ENCODE measurements around the gene DNAJC13.
"Not testable (repeated sequence)": the region's sequence is repeated elsewhere in the genome, so short reads cannot be mapped to it uniquely, and the experiment has no call there.

The DNAJC13 gene

DNA sequence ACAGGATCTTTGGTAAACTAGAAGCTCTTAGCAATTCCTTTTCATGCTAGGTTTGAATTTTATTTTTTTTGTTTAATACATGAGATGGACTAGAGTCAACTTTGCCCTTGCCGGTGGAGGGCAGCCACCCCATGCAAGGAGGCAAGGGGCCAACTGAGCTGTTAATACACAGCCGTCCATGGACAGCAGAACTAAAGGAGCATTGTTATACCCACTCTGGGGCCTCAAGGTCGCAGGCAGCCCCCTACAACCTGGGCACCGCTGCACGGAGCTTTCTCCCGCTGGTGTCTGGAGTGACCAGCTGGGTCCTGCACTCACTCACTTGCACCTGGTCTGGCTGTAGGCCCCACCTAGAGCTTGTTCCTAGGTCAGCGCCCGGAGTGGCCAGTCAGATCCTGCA lies 131.9 kb downstream of the DNAJC13 start:
- no peak for DNase-seq (ENCODE audit: low read depth)

DNA sequence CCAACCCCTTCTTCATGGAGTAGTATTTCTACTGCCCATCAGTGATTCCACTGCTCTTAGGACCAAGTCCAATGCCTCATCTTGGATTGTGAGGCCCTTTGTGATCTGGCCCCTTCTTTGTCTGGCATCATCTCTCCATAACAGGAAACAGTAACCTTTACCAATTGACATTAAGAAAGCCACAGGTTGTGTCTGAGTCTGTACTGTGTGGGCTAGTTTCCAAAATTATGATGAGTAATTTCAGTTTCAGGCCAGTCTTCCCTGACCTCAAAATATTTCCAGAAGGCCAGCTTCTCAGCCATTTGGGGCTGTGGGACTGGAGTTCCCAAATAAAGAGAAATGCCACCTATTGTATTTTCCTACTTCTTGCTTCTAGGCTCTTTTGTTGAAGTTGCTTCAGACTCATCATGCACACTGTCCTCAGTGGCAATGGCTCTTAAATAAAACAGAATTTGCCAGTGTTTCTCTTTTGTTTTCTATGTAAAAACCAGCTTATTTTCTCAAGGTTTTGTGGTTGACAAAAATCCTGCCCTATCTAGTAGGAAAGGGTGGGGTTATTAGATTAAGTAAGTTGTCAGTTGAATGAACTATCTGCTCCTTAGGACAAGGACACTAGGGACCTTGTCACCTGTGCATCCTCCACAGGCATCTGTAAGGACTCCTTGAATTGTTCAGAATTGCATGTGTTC lies 132.7 kb downstream of the DNAJC13 start:
- no peak for DNase-seq (ENCODE audit: low read depth)

DNA sequence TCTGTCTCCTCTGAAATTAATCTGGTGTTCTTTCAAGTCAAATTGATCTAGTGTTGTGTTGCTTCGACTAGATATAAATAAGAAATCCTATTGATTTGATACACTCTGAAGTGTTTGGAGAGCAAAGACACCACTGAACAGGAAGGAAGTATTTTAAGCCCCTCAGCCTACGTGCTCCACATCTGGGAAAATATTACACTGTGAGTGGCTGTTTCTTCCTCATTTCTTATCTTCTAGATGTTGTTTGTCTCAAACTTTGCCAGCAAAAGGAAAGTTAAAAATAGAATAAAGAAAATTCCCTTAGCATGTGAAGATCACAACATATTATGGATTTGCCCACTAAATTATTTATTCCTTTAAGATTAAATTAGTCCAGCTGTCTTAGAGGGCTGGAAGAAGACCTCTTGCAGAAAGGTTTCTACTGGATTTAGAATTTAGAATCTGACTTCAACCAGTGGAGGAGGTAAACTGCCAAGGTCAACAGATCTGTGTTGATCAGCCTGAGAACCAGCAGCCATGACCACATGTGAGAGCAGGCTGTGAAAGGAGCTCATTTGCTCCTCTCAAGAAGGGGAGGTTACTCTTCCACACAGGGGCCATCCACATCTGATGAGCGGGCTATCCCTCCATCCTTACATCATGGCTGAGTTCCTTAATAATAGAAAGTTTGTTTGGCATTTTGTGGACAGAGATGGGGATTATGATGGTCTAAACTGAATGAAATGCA lies 133.4 kb downstream of the DNAJC13 start:
- no peak for DNase-seq (ENCODE audit: low read depth)

DNA sequence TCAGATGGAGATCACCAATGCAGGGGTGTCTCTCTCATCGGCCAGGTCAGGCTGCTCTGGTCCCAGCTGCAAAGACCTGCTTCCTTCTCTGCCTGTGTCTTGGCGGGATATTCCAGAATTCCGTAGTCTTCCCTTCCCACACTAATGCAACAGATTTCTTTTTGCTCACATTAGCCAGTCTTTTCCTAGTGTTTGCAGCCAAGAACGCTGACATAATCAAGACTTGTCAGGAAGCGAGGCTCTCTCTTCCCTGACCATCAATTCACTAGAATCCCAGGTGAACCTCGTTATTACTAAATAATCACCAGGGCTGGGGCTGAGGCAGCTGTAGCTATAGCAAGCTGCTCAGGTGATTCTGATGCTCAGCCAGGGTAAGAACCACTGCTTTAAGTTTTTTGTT lies 136.5 kb downstream of the DNAJC13 start:
- no peak for DNase-seq (ENCODE audit: low read depth)

GRCh38 chr3:132554437-132554836 lies 137.1 kb downstream of the DNAJC13 start:
- no peak for DNase-seq (ENCODE audit: low read depth)

DNA sequence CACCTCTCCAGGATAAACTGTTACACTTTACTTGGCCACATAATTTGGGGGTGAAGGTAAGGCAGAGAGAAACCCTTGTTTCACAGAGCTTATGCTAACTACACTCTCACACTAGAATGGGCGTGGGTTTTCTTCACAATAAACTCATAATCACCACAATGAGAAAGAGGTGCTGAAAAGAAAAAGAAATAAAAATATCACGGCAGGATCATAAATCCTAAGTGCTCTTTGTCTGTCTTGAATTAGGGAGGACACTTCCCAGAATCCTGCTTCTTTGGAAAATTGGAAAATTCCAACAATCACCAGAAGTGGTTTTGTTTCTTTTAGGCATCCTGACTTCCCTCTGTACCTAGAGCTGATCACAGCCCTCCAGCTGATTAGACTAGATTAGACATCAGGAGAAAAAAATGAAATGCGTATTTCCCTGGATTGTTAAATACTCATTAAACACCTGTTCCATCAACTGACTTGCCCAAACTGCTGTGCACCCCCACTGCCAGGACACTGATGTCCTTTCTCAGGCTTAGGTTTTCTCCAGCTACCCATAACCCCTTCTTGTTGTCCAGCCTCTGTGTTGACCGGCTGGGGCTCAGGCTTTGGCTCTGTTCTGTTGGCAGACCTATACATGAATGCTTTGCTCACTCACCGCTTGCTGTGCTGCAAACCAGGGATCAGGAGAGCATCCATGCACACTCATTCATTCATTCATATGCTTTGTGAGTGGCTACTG lies 138.2 kb downstream of the DNAJC13 start:
- no peak for DNase-seq (ENCODE audit: low read depth)

GRCh38 chr3:132556036-132556386 lies 138.7 kb downstream of the DNAJC13 start:
- not testable (repeated sequence) for DNase-seq (ENCODE audit: low read depth)

- DNase-seq (ENCODE audit: low read depth): no peak
Observed at GRCh38 chr3:132556508-132557159, 139.3 kb downstream of the DNAJC13 start.

GRCh38 chr3:132561003-132561402 lies 143.7 kb downstream of the DNAJC13 start:
- DNase-seq (ENCODE audit: low read depth): no peak

GRCh38 chr3:132563420-132564069 lies 146.2 kb downstream of the DNAJC13 start:
- DNase-seq (ENCODE audit: low read depth): no peak

DNA sequence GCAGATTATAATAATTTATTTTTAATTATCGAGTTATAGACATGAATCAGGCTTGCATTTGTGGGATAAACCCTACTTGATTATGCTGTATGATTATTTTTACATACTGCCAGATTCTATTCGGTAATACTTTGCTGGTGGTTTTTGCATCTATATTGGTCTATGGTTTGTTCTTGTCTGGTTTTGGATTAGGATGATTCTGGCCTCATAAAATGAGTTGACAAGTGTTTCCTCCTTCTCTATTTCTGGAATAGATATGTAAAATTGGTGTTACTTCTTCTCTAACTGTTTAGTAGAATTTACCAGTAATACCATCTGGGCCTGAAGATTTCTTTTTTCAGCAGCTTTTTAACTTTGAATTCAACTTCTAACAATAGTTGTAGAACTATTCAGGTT lies 146.8 kb downstream of the DNAJC13 start:
- DNase-seq (ENCODE audit: low read depth): no peak

DNA sequence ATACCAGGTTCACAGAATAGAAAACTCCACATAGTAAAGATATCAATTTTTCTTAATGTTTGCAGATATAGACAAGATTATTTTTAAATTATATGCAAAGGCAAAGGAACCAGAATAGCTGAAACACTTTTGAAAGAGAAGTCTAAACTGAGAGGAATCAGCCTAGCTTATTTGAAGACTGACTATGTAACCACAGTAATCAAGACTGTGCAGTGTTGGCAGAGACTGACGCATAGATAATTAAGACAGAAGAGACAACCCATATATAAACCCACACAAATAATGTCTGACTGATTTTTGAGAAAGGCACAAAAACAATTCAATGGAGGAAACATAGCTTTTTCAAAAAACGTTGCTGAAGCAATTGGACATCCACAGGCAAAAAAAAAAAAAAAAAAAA lies 151.1 kb downstream of the DNAJC13 start:
- DNase-seq (ENCODE audit: low read depth): no peak

- DNase-seq (ENCODE audit: low read depth): no peak
Observed at GRCh38 chr3:132569153-132569552, 151.9 kb downstream of the DNAJC13 start.

DNA sequence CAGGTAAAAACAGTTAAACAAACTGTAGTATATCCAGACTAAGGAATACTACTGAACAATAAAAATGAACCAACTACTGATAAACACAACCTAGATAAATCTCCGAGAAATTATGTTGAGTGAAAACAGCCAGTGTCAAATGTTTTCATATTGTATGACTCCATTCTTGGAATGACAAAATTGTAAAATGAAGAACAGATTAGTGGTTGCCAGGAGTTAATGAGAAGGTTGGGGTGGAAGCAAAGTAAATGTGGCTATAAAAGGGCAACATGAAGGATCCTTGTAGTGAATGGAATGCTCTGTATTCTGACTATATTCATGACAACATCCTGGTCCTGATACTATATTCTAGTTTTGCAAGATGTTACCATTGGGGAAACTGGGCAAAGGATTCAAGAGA lies 152.3 kb downstream of the DNAJC13 start:
- DNase-seq (ENCODE audit: low read depth): no peak

DNA sequence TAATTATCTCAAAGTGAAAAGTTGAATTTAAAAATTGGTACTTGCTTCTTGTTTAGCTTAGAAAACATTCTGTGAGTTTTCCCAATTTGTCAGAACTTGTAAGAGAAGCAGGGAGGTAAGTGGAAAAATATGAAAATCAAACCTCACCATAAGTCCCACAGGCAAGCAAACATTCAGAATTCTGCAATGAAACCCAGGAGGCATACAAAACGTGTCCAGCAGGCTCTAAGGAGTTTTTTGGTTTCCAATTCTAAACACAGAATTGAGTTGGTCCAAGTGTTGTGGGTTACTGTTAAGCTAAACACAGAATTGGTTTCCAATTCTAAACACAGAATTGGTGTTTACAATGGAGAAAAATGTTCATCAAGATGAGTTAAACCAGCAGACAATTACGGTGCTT lies 152.7 kb downstream of the DNAJC13 start:
- no peak for DNase-seq (ENCODE audit: low read depth)

DNA sequence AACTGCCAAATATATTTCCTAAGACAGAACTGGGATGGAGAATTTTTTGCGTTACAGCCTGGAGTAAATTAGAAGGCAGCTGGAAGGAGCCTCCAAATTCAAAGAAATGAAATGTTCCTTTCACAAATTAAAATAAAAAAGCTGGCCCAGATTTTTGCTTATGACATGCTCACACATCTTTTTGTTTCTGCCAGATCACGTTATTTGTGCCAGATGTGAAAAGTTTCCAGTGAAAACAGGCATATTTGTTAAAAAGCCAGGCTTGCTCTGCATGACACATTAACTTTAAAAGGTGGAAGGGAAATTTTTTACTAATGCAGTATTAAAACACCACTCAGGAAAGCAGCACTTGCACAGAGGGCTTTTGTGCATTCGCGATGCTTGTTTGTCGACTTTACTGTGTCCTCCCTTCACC lies 156.5 kb downstream of the DNAJC13 start:
- no peak for DNase-seq (ENCODE audit: low read depth)

DNA sequence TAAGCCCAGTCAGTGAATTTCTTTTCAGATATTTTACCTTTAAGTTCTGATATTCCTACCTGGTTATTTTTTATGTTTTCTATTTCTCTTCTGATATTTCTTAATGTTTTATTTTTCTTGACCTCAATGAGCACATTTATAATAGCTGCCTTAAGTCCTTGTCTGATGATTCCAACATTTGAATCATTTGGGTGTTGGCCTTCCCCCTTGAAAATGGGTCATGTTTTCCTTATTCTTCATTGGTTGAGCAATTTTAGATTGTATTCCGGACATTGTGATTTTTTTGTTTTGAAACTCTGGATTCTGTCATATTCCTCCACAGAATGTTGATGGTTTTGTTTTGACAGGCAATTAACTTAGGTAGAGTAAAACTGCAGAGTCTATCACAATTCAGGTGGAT lies 170.1 kb downstream of the DNAJC13 start:
- DNase-seq (ENCODE audit: low read depth): no peak

Measured in stimulated activated CD8-positive, alpha-beta memory T cell treated with anti-CD3 and anti-CD28 coated beads, Interleukin-15, amount 100 ng/mL, for 24 hours (primary cell).